GM06990 (cell line): ENCODE measurements around the gene HES5.
"Not testable (repeated sequence)": the region's sequence is repeated elsewhere in the genome, so short reads cannot be mapped to it uniquely, and the experiment has no call there.

Source experiments
- DNase-seq: peaks from one replicate; pipeline ENCODE4 v3.0.0-alpha.2; 2011; ENCODE audit not compliant: insufficient read length; ENCODE audit errors: extremely low read depth
- H3K27me3 ChIP-seq: replicated peaks from 2 replicates; pipeline ENCODE4 v1.6.0; 2011; ENCODE audit warnings: low read length; ENCODE audit not compliant: control insufficient read depth, insufficient read depth
- H3K36me3 ChIP-seq: 2 replicates; pipeline ENCODE4 v1.5.1; 2011; ENCODE audit warnings: low read length; ENCODE audit not compliant: control insufficient read depth, insufficient read depth
- H3K4me3 ChIP-seq: replicated peaks from 2 replicates; pipeline ENCODE4 v1.5.1; 2011; ENCODE audit warnings: low read depth, mild to moderate bottlenecking, control low read depth, low read length
- TF ChIP-seq, protein P1 (sequence below): IDR thresholded peaks from 2 replicates; pipeline ENCODE4 v1.5.1; 2011; ENCODE audit warnings: low read length, control low read depth, mild to moderate bottlenecking, inconsistent platforms; ENCODE audit not compliant: insufficient read depth, poor library complexity, severe bottlenecking

The HES5 gene

GRCh38 chr1:2554621-2555387 is 24.7 kb upstream of the HES5 start:
- TF ChIP-seq, protein P1, sequence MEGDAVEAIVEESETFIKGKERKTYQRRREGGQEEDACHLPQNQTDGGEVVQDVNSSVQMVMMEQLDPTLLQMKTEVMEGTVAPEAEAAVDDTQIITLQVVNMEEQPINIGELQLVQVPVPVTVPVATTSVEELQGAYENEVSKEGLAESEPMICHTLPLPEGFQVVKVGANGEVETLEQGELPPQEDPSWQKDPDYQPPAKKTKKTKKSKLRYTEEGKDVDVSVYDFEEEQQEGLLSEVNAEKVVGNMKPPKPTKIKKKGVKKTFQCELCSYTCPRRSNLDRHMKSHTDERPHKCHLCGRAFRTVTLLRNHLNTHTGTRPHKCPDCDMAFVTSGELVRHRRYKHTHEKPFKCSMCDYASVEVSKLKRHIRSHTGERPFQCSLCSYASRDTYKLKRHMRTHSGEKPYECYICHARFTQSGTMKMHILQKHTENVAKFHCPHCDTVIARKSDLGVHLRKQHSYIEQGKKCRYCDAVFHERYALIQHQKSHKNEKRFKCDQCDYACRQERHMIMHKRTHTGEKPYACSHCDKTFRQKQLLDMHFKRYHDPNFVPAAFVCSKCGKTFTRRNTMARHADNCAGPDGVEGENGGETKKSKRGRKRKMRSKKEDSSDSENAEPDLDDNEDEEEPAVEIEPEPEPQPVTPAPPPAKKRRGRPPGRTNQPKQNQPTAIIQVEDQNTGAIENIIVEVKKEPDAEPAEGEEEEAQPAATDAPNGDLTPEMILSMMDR = peak; percentile 85
- Histone ChIP-seq H3K4me3 (peak overlapping the region; percentile 91), H3K27me3 (no peaks in the 10 kb centered on the region), H3K36me3 (peaks cover 17% of the 10 kb centered on the region)
- peak; percentile 68 for DNase-seq

DNA sequence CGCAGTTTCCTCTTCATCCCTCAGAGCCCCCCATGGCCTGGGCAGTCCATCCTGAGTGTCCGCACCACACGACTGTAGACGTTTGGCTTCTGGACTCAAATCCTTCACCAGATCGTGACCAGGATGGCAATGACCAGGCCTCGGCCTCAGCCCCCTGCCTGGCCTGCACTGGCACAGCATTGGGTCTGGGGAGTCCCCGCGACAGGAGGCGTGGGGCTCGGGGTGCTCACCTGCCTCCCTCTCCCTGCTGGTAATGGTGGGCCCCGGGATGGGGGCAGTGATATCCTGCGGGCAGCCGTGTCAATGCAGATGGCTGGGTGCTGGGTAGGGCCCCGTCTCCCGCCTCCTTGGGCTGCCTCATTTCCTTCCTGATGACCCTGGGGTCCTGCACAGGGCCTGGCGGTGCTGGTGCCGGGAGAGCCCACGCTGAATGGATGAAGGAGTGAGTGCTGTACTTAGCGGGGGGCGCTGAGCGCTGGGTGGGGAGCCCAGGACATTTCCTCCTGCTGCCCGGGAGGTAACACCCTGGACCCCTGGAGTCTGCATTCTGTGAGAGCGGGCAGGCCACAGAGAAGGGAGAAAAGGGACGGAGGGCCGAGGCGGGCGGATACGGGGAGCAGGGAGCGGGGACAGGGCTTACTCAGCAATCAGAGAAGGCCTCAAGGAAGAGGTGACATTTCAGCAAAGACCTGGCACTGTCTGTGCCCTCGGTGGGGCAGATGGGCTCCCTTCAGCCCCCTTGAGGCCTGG is 24.0 kb upstream of the HES5 start:
- no peak for DNase-seq
- no peaks in the 10 kb centered on the region for H3K27me3 ChIP-seq
- TF ChIP-seq, protein P1 = no peak
- H3K36me3 ChIP-seq = peaks cover 12% of the 10 kb centered on the region
- no peak overlapping the region for H3K4me3 ChIP-seq

DNA sequence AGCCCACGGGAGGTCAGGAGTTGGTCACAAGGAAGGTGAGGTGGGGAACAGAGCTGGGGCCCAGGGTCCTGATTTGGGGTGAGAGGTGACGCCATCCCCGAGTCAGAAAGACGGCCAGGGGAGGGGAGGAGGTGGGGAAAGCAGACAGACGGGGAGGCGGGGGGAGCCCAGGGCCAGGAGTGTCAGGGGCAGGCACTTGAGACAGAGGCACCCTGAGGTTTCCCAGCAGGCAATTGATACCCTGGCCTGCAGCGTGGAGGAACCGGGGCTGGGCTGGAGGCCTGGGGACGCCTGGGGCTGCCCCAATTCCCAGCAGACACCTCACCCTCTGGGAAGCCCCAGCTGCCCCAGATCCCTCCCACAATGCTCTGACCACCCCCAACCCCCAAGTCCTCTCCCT is 23.0 kb upstream of the HES5 start:
- not testable (repeated sequence) for H3K27me3 ChIP-seq, DNase-seq, H3K4me3 ChIP-seq, H3K36me3 ChIP-seq

- TF ChIP-seq, protein P1 = no peak
- no peaks in the 10 kb centered on the region for H3K27me3 ChIP-seq
- no peaks in the 10 kb centered on the region for H3K36me3 ChIP-seq
- no peak for DNase-seq
- no peak overlapping the region for H3K4me3 ChIP-seq
Measured at GRCh38 chr1:2552189-2552588, 22.1 kb upstream of the HES5 start.

- not testable (repeated sequence) for DNase-seq
Measured at GRCh38 chr1:2551544-2551943, 21.5 kb upstream of the HES5 start.

DNA sequence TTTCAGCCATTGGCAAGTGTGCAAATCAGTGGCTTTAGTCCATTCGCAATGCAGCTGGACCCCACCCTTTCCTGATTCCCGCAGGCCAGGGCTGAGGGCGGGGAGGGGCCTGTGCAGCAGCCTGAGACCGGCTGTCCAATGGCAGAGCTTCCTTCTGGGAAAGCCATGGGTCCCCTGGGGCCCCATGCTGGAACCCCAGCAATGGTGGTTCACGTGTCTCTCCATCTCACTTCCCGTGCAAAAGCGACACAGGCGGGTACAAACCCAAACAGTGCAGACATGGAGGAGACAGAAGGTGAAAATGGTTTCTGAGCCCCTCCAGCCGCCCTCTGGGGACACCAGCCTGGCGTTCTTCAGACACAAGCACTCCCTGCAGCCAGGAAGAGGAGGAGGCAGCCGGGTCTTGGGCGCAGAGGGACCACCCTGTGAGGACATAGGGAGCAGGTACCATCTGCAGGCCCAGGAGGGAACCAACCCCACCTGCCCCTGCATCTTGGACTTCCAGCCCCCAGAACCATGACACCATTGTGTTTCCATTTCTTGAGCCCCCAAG is 20.3 kb upstream of the HES5 start:
- not testable (repeated sequence) for H3K27me3 ChIP-seq, H3K4me3 ChIP-seq, DNase-seq, H3K36me3 ChIP-seq

More at GRCh38 chr1:2551544-2551943, 21.5 kb upstream of the HES5 start:
- not testable (repeated sequence) for H3K27me3 ChIP-seq, H3K4me3 ChIP-seq, H3K36me3 ChIP-seq

- H3K4me3 ChIP-seq = peak overlapping the region; percentile 29
- H3K36me3 ChIP-seq, H3K27me3 ChIP-seq: not testable (repeated sequence)
- DNase-seq = peak; percentile 57
Measured at GRCh38 chr1:2549367-2550029, 19.4 kb upstream of the HES5 start.
